Ishikawa (cell line): ENCODE results near the gene FBXW11.

ENCODE experiments used
- CREB1 ChIP-seq: IDR thresholded peaks from 2 replicates; pipeline ENCODE4 v1.6.1; 2012; ENCODE audit warnings: low read depth
- EGR1 ChIP-seq: IDR thresholded peaks from 2 replicates; pipeline ENCODE4 v1.6.1; 2012
- EP300 ChIP-seq: IDR thresholded peaks from 2 replicates; pipeline ENCODE4 v1.6.1; 2012; ENCODE audit warnings: borderline replicate concordance
- FOXM1 ChIP-seq: IDR thresholded peaks from 2 replicates; pipeline ENCODE4 v1.6.1; 2012; ENCODE audit warnings: low read depth, borderline replicate concordance
- NFIC ChIP-seq: IDR thresholded peaks from 2 replicates; pipeline ENCODE4 v1.6.1; 2012
- RAD21 ChIP-seq: IDR thresholded peaks from 2 replicates; pipeline ENCODE4 v1.6.1; 2012; ENCODE audit warnings: low read depth
- TAF1 ChIP-seq: IDR thresholded peaks from 2 replicates; pipeline ENCODE4 v1.6.1; 2012; ENCODE audit warnings: low read depth, mild to moderate bottlenecking
- TCF12 ChIP-seq: IDR thresholded peaks from 2 replicates; pipeline ENCODE4 v1.6.1; 2012; ENCODE audit warnings: low read depth
- YY1 ChIP-seq: IDR thresholded peaks from 2 replicates; pipeline ENCODE4 v1.6.1; 2012; ENCODE audit warnings: low read depth
- TF ChIP-seq, protein P1 (sequence below): IDR thresholded peaks from 2 replicates; pipeline ENCODE4 v1.6.1; 2012
- TF ChIP-seq, protein P2 (sequence below): IDR thresholded peaks from 2 replicates; pipeline ENCODE4 v1.6.1; 2012

DNA sequence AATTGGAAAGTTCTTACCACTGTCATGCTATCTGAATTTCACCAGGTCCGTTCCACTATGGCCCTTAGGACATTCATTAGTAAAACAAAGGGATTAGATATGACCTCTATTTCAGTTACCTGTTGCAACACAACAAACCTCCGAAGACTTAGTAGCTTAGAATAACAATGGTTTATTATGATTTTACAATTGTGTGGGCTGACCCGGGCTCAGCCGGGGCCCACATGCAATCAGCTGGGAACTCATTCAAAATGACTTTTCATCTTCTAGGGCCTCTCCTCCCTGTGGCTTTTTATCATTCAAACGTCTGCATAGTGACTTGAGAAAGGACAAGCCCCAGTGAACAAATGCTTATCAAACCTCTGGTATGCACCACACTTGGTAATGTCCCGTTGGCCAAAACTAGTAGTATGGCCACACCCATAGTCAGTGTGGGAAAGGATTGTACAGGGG, 2.3 kb upstream of the FBXW11 start:
- peak; percentile 73 for TF ChIP-seq EP300
- TF ChIP-seq, protein P1, sequence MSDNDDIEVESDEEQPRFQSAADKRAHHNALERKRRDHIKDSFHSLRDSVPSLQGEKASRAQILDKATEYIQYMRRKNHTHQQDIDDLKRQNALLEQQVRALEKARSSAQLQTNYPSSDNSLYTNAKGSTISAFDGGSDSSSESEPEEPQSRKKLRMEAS = no peak
- no peak for TF ChIP-seq TAF1
- TF ChIP-seq YY1 = no peak
- peak; percentile 29; the same call in 1 of the 2 replicates for TF ChIP-seq TCF12
- TF ChIP-seq, protein P2, sequence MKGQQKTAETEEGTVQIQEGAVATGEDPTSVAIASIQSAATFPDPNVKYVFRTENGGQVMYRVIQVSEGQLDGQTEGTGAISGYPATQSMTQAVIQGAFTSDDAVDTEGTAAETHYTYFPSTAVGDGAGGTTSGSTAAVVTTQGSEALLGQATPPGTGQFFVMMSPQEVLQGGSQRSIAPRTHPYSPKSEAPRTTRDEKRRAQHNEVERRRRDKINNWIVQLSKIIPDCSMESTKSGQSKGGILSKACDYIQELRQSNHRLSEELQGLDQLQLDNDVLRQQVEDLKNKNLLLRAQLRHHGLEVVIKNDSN = no peak
- no peak for TF ChIP-seq EGR1
- TF ChIP-seq FOXM1 = peak; percentile 45; the same call in 1 of the 2 replicates
- TF ChIP-seq CREB1 = no peak
- no peak for TF ChIP-seq RAD21
- TF ChIP-seq NFIC = no peak
